Activated T-cell treated with anti-CD3 and anti-CD28 coated beads for 1 hour (primary cell): ENCODE measurements around the gene PTPRF.
"Not testable (repeated sequence)": the region's sequence is repeated elsewhere in the genome, so short reads cannot be mapped to it uniquely, and the experiment has no call there.

Experiments
- DNase-seq: peaks from one replicate; pipeline ENCODE4 v3.0.0-alpha.2; 2020; ENCODE audit warnings: low read depth

PTPRF gene

DNA sequence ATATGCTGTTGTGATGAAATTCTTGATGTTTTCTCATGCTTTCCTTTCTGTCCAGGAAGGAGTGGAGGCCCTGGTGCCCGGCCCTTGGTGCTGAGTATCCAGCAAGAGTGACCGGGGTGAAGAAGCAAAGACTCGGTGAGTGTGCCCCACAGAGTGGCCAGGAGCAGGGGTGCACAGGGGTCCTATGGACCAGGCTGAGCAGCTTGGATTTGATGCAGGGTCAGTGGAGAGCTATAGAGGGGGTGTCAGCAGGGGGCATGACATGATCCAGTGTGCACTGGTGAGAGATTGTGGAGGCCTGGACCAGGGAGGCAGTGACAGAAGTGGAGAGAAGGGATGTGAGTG lies 7.4 kb downstream of the PTPRF start:
- no peak for DNase-seq

- DNase-seq: no peak
These were observed 8.3 kb downstream of the PTPRF start for GRCh38 chr1:43538969-43539368.

- no peak for DNase-seq
These were observed 9.2 kb downstream of the PTPRF start for GRCh38 chr1:43539726-43540434.

- DNase-seq: no peak
These were observed 10.0 kb downstream of the PTPRF start for GRCh38 chr1:43540653-43541071.

DNA sequence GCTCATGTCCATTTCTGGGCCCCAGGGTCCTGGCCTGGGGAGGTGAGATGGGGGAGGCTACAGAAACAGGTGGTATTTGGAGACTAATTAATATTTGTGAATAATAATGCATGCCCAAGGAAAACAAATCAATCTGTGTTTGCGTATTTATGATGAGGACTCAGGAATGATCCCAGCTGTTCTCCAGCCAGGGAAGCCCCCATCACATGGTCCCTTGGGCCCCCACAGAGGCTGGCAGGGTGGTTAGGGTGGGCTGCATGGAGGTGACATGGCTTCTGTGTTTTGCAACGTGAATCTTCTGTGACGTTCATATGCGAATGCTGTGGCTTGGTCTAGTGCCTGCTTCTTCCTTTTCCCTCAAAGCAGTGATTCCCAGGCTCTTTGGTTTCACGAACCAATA lies 10.5 kb downstream of the PTPRF start:
- DNase-seq: no peak

DNA sequence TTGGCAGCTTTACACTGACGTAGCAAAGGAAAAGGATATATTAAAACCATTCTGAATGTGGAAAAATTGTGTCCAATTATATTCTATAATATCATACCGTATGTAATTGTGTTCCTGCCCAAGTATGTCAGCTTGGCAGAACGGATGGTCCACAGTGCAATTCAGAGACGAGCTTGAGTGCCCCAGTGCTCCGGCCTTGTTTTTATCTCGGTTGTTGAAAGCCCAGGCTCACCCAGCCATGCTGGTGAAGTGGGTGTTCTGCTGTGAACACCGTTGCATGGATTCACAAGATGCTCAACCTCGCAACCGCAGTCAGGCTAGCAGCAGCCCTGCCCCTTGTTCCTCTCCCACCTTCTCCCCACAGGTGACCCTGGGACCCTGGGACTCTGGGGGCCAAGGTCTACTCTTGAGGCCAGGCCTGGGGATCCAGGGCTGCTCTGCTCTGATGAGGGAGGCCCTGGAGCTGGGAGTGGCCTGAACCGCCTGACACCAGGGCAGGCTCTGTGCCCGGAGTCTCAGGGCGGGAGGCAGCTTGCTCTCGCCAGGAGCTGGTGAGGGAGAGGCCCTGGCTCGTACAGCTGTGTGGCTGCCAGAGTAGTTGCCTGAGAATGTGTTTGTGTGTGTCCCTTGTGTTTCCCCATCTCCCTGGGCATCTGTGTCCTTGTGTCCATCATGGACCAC lies 11.2 kb downstream of the PTPRF start:
- no peak for DNase-seq

GRCh38 chr1:43542527-43543458 lies 12.1 kb downstream of the PTPRF start:
- no peak for DNase-seq

GRCh38 chr1:43543567-43543966 lies 12.9 kb downstream of the PTPRF start:
- DNase-seq: no peak

GRCh38 chr1:43545339-43545694 lies 14.6 kb downstream of the PTPRF start:
- DNase-seq: no peak

- DNase-seq: no peak
These were observed 15.2 kb downstream of the PTPRF start for GRCh38 chr1:43545695-43546387.

DNA sequence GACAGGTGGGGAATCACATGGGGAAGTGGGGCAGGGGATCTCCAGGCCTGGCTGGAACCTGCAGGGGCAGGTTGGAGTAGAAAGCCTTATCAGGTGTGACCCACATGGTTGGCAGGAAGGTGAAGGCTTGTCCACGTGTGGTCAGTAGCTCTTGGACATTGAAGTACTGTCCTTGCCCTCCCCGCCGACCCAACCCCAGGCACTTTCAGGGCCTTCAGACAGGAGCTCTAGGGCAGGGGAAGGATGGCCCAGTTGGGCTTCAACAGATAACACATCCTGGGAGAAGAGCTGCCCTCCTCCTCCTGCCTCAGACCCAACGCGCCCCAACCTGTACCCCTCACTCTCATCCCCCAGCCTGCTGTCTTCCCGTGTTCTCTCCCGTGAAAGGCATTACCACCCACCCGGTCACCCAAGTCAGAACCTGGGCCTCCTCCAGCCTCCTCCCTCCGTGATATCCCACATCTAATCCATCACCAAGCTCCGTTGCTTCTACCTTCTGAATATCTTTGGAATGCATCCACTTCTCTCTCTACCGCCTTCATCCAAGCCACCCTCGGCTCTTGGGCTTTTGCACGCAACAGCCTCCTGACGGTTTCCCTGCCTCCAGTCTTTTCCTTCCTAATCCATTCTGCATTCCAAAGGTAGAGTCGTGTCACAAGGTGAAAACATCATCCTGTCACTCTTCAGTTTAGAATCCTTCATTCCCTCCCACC lies 15.9 kb downstream of the PTPRF start:
- no peak for DNase-seq

DNA sequence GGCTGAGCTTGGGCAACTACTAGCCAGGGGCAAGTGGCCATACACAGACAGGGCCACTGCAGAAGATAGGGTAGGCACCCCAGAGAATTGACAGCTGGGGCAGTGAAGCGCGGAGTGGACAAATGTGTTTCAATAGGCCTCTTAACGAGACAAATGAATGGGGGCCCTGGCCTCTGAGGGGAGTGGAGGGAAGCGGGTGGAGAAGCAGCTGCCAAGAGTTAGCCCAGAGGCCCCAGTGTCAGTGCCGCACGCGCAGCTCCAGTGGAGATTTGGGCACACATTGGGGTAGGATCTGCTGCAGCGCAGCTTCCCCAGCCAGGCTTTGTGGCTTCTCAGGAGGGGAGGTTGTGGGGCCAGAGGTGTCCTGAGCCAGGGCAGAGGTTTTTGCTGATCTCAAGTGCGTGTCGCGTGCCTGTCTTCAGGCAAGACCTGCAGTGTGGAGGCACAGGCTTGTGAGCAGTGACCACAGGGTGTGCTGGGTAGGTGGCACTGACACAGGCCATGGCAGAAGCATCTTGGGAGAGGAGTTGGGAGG lies 16.9 kb downstream of the PTPRF start:
- no peak for DNase-seq

GRCh38 chr1:43548285-43549271 lies 17.9 kb downstream of the PTPRF start:
- no peak for DNase-seq

- DNase-seq: not testable (repeated sequence)
These were observed 18.7 kb downstream of the PTPRF start for GRCh38 chr1:43549394-43549793.

DNA sequence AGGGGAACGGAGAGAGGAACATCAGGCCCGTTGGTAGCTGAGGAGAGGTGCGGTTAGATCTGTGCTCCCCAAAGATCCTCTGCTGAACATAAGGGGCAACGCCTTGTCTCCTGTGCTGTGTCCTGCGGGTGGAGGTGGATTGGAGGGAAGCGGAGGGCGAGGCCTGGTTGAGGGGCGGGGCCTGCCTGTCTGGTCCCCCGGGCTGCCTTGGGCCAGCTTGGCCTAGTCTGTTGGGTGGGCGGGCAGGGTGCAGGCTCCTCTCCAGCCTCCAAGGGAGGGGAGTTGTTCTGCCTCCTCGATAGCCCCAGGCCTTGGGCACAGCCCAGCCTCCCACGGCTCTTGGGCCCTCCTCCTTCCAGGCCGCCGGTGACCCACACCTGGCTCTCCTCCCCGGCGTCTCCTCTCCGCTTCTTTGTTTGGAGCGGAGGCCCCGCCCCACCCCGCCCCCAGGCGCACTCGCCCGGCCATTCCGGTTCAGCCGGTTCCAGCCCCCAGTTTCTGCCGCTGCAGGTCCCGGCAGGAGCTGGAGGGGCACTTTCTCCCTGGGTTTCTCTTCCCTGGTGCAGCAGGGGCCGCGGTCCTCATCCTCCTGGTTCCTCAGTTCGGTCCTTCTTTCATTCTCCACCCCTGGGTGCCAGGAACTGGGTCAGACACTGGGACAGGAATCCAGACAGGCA lies 19.4 kb downstream of the PTPRF start:
- no peak for DNase-seq

GRCh38 chr1:43550598-43551246 lies 20.0 kb downstream of the PTPRF start:
- DNase-seq: no peak

- DNase-seq: no peak
These were observed 20.8 kb downstream of the PTPRF start for GRCh38 chr1:43551396-43551888.

DNA sequence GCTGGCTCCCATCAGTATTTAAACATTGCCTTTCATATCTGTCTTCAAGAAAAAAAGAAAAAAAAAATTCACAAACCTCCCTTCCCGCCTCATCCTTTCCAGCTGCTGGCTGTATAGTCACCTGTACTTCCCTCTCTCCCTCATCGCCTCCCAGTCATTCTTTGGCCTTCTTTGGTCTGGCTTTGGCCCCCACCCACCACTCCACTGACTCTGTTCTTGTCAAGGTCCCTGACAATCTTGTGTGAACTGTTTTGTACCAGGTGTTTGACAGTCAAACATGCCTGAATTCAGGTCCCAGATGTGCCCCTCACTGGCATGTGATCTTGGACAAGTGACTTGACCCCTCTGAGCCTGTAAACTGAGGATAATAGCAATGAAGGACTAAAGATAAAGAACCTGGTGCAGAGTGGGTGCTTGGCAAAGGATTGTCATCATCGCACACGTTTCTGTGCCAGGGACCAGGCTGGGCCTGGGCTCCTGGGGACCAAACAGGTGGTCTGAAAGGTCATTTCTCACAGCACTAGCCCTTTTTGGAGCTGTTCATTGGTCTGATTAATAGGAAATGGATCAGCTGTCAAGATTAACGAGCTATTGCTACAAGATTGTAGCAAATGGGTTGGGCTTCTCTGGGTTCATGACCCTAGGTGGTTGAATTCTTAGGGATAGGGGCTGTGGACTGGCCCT lies 21.5 kb downstream of the PTPRF start:
- DNase-seq: no peak
